ENCODE measurements around the gene CDC5L.

DNA sequence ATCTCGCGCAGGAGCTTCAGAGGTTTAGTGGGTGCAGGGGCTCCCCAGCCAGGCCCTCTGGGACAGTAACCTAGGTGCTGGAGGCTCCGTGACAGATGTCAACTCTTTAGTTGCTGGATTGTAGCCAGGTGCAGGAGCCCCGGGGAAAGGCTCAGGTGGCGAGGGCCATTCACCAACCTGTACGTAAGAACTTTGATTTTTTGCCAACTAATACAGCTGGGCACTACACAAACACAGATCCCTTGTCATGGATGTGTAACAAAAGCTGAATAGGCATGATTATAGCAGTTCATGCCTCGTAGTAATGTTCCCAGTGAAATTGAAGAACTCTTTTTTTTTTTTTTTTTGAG is 82.6 kb downstream of the CDC5L start:
- TF ChIP-seq CTCF (IDR thresholded peaks at IDR 0.05) (no peak), POLR2A (IDR thresholded peaks at IDR 0.05) (no peak)
